Skin epidermis (tissue), 12 donors: ENCODE measurements around the gene WDFY2.

Experiments
- H3K27ac ChIP-seq, 21 experiments: fragments of 200-600 bp; sonication (generic) in 11 of 21; one replicate each; pipeline ENCODE4 v1.5.0; 2020; ENCODE audit warnings: mild to moderate bottlenecking in 3 of 21, inconsistent platforms in 2 of 21, moderate library complexity in 2 of 21
- H3K4me3 ChIP-seq, 7 experiments: fragments of 200-600 bp; sonication (generic) in 2 of 7; one replicate each; pipeline ENCODE4 v1.5.0; 2020; ENCODE audit warnings: inconsistent platforms in 2 of 7, mild to moderate bottlenecking in 2 of 7, moderate library complexity in 1 of 7

WDFY2 gene

DNA sequence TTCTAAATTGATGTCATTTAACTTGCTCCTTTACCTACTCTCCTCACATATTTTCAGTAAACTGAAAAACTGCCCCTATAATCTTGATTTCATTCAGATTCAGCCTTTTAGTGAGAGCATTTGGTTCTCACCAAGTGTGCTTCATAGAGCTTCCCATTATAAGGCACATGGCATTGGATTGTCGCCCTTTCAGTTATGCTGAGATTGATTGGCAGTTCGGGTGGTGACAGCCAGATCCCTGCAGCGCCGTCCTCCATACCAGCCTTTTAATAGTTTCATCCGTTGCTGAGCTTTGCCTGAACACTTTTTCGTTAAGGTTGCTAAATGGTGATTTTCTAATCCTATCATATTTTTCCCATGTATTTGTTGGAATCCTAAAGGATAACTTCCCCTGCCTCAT, 139.3 kb downstream of the WDFY2 start:
- no peak overlapping the region for H3K27ac ChIP-seq
- no peak overlapping the region for H3K4me3 ChIP-seq

DNA sequence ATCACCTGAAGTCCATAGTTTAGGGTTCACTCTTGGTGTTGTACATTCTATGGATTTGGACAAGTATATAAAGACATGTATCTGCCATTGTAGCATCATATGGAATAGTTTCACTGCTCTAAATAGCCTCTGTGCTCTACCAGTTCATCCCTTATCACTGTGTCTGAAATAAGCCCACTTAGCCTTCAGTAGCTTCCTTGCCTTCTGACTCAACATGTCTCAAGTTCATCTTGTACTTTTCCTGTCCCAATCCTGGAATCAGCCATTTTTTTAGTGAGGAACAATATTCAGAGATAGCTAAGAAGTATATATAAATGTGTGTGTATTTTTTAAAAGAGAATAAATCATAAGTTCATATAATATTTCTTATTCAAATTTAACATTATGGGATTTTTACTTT, 140.5 kb downstream of the WDFY2 start:
- Histone ChIP-seq H3K27ac (no peak overlapping the region), H3K4me3 (no peak overlapping the region)

DNA sequence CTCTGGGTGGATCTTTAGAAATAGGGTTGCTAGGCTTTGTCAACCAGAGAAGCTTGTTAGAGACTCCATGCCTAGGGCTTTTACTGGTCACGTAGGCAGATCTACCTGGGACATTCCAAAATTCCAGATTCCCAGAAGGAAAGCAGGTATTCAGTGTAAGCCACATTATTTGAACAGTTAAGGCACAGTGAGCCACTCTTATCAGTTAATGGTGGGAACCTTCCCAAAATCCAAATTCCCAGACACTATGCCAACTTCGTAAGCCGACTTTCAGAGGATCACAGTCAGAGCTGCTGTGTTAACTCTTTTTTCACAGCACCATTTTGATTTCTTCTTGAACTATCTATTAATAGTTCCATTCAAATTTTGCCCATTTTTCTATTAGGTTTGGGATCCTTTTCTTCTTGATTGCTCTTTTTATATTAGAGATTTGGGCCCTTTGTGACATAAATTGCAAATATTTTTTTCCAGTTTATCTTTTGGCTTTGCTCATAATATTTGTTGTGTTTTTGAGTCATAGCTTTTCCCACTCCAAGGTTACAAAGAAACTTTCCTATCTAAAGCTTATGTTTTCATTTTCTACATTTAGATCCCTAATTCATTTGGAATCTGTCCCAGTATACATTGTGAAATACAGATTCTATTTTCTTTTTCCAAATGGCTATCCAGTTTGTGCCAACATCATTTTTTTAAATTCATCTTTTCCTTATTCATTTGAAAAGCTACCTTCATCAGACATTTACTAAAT, 142.4 kb downstream of the WDFY2 start:
- no peak overlapping the region for H3K4me3 ChIP-seq
- H3K27ac ChIP-seq, result peak overlapping the region in 5 of 21 experiments; percentile 16 to 69 (median 23)

DNA sequence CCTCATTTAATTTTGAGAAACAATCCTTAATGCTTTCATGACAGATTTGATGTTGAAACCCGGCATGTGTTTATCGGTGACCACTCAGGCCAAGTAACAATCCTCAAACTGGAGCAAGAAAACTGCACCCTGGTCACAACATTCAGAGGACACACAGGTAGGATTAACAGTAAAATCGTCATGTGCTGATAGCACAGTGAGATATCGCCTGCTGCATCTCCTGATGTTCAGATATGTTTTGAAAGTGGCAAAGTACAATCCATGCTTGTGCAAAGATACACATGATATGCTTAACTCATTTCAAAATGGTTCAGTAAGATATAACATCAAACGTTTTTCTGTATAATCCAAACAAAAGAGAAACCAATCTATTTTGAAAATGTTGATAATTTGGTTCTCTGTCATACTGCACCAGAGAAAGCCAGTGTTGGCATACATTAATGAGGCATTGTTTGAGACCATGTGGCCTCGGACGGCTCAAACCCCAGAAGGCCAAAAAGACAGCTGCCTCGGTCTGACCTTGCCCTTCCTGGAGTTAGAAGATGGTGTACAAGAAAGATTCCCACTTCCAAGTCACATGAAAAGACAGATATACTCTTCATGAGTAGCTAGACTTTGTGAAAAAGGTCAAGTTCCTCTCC, 143.5 kb downstream of the WDFY2 start:
- Histone ChIP-seq H3K27ac (peak overlapping the region in 1 of 21 experiments; percentile 9), H3K4me3 (no peak overlapping the region)

DNA sequence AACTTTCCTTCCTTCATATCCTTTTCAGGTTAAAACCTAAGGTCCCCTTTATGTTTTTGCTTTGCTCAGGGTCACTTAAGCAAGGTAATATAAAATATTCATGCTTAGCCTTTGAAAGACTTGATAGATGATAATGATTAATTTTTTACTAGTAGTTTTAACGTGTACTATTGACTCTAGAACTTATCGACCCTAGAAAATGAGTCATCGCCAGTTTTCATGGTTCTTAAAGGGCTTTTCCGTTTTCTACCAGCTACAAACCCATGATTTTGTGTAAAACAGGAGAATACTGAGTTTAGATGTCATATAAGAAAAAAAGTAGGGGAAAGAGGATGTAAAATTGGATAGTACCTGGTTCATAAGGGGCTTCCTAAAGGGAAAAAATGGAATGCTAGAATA, 144.0 kb downstream of the WDFY2 start:
- peak overlapping the region in 4 of 21 experiments; percentile 9 to 70 (median 47) for H3K27ac ChIP-seq
- no peak overlapping the region for H3K4me3 ChIP-seq

DNA sequence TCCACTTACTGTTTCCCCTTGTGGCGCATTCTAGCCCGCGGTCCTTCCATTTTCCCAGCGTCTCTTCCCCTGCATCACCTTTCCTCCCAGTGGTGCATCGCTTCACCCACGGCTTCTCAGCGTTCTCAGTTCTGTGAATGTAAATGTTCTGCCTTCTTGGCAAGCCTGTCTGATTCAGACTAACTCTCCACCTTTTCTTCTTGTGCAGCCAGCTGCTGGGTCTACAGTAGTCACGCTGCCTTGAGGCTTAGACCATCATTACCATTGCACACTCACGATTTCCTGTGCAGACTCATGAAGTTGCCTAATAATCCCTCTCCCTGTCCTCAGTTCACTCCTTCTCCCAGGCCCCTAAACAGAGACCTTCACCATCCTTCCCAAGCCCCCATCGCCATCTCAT, 144.7 kb downstream of the WDFY2 start:
- peak overlapping the region in 13 of 21 experiments; percentile 13 to 73 (median 45) for H3K27ac ChIP-seq
- H3K4me3 ChIP-seq, result no peak overlapping the region

DNA sequence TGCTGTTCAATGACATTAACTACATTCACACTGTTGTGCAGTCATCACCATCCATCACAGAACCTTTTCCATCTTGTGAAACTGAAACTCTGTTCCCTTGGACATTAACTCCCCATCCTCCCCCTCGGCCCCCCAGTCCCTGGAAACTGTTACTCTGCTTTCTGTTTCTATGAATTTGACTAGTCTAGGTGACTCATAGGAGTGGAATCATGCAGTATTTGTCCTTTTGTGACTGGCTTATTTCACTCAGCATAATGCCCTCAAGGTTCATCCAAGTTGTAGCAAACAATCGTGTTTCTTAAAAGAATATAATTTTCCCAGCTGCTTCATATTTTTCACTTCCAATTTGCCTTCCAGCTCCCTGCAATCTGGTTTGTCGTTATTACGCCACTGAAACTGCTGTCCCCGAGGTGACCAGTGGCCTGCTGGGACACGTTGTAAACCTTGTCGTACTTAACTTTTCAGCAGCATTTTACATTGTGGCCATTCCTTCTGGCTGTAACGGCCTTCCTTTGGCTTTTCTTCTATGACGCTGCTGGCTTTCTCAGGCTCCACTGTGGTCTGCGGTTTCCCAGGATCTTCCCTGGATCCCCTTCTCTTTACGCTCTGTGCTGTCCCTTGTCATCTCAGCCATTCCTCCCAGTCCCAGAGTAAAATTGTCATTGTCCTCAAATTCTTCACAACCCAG, 145.7 kb downstream of the WDFY2 start:
- H3K27ac ChIP-seq, result peak overlapping the region in 18 of 21 experiments; percentile 4 to 75 (median 66)
- H3K4me3 ChIP-seq, result no peak overlapping the region

DNA sequence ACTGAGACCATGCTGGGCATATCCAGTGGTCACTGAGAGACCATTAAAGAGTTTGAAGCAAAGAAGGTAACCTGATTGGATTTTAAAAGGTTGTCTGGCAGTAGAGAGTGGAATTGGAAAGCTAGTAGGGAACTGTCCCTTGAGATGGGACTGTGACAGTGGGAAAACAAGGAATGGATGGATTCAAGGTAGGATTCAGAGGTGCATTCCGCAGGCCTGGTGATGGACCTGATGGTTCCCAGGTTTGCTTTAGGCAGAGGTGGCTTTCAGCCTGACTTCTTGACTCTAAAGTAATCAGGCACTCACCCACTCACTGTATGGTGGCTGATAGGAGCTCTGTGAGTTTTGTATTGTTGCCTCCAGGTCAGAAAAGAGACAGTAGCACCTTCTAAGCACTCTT, 146.7 kb downstream of the WDFY2 start:
- Histone ChIP-seq H3K4me3 (no peak overlapping the region), H3K27ac (peak overlapping the region in 15 of 21 experiments; percentile 7 to 75 (median 66))

DNA sequence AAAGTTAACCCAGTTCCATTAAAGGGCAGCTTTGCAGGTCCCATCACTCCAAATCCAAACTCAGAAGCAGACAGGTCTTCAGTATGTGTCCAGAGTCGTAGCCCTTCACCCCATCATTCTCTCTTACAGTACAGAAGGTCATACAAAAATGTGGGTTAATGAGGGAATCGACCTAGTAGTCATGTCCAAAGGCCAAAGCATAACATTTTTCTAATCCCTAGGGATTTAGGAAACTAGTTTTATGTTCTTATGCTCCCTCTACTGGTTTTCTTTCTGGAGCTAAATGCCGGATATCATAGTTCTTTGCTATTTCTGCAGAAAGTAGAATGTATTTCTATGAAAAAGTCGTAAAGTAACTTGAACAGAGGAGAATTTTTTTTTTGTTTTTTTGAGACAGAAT, 147.5 kb downstream of the WDFY2 start:
- no peak overlapping the region for H3K4me3 ChIP-seq
- peak overlapping the region in 4 of 21 experiments; percentile 13 to 75 (median 58) for H3K27ac ChIP-seq

DNA sequence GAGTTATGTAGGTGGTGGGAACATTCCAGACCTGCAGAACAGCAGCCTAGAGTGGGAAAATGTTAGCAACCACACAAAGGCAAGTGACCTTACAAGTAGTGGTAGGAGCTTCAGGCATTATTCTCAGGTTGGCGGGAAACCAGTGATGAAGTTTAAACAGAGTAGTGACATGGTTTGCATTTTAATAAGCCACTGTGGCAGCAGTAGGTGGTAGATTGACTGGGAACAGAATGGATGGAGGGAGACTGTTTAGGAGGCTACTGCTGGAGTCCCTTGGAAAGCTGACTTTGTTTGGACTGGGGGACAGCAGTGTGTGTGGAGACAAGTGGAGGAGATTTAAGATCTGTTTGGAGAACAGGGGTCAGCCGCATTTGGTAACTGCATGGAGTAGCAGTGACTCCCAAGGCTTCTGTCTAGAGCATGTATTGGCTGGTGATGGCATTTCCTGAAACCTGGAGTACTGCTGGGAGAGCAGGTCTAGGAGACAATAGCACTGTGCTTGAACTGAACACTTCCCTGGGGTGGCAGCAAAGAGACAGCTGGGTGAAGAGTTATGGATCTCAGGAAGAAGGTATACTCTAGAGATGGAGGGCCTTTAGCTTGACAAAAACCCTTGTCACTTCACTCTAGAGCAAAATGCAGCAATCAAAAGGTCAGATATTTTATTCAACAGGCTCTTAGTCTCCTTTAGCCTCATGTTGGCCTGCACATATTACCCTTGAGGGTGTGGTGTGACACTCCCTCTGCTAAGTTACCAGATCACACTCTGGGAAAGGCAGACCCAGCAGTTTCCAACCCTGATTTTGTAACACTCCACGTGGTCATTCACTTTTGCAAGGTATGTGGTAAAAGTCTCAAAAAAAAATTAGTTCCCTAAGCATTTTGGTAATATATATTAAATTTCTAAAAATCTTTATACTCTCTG, 149.4 kb downstream of the WDFY2 start:
- Histone ChIP-seq H3K27ac (peak overlapping the region in 2 of 21 experiments; percentile 3 to 15), H3K4me3 (no peak overlapping the region)

DNA sequence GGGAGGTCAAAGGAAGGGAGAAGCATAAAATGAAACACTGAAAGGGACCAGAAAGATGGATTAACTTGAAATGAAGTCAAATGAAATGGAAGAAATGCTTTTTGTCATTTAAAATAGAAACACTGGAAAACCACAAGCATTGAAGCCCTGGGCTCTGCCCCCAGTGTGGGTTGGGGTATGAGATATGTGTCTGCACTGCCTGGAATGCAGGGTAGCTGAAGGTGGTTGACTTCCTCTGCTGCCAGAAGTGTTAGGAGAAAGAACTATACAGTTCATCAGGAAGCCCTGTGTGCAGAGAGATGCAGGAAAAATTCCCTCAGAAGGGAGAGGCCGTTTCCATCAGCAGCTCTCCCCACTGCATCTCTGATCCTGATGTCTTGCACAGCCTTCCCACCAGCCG, 150.5 kb downstream of the WDFY2 start:
- no peak overlapping the region for H3K4me3 ChIP-seq
- no peak overlapping the region for H3K27ac ChIP-seq

DNA sequence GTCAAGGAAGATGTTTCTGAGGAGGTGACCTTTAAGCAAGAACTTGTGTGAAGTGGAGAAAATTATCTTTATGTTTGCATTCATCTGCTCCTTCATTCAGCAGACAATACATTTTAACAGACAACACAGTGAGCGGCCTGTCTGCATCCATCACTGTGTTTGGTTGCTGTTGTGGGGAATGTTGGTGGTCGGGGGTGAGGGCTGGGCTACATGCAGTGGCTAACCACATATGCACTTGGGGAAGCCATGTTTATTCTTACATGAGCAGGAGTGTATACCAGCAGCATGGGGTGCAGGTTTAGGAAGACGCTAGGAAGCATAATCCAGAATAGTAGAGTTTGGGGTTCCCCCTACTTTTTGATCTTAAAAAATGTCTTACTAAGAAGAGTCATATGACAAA, 153.3 kb downstream of the WDFY2 start:
- Histone ChIP-seq H3K4me3 (no peak overlapping the region), H3K27ac (no peak overlapping the region)

DNA sequence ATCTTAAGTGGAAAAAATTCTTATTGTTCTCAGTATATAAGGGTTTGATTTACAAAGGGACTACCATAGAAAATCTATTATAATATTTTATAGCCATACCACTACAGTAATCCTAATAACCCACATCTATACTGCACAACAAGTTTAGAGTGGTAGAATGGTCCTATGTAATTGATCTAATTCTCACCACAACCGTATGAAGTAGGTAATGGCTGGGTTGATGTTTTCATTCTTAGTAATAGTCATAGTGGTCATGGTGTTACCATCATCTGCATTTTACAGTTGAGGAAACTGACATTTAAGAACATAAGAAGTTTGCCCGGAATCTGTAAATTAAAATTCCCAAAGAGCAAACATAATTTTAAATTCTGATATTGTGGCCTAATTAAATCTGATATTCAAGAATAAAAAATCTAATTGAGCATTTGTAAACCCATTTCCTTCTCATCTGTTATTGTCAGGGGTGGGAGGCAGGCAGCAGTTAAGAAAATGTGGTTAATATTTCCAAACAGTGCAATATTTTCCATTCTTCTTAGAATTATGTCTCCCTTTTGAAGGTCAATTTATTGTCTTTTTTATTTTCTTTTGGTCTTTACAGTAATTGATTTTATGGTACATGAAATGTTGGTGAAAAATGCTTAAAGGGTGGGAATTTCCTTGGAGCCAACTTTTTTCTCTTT, 154.1 kb downstream of the WDFY2 start:
- peak overlapping the region in 4 of 21 experiments; percentile 37 to 69 (median 42) for H3K27ac ChIP-seq
- no peak overlapping the region for H3K4me3 ChIP-seq

DNA sequence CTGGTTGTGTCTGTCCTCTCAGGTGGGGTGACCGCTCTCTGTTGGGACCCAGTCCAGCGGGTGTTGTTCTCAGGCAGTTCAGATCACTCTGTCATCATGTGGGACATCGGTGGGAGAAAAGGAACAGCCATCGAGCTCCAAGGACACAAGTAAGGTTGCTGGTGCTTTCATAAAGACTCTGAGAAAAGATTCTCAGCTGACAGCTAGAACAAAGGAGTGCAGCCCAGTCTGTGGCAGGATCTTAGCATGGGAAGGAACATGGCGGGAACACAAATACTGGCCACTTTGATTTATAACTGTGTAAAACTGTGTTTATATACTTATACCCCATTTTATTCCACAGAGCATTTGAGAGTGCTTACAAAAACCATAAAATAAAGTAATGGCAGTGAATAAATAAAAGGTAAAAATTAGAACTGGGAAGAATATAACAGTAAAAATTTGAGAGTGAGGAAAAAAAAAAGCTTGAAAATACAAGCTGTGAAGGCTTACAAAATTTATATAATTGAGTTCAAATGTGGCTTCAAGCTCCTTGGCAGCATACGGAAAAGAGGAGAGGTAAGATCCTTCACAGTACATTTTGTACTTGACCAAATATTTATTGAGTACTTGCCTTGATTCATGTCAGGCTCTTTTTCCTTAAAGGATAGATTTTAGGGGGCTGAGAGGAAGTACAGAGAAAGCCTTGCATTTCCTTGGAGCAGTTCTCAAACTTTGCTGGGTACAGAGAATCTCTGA, 154.9 kb downstream of the WDFY2 start:
- H3K4me3 ChIP-seq, result no peak overlapping the region
- H3K27ac ChIP-seq, result peak overlapping the region in 16 of 21 experiments; percentile 11 to 71 (median 44)

DNA sequence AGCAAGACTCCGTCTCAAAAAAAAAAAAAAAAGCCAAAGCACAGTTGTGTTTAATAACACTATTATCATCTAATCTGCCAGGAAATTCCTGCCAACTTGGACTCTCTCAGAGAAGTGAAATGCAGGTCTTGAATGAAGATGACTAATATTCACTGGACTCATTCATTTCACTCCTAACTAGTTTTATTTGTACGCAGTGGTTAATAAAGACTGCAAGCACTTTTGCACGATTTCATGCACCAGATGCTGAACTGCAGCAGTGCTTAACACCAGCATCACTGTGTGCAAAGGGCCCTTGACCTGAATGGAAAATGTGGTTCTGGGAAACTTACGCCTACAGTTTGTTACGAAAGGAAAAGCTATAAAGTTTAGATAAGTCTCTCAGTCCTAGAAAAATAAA, 156.4 kb downstream of the WDFY2 start:
- H3K27ac ChIP-seq, result peak overlapping the region in 9 of 21 experiments; percentile 20 to 74 (median 56)

DNA sequence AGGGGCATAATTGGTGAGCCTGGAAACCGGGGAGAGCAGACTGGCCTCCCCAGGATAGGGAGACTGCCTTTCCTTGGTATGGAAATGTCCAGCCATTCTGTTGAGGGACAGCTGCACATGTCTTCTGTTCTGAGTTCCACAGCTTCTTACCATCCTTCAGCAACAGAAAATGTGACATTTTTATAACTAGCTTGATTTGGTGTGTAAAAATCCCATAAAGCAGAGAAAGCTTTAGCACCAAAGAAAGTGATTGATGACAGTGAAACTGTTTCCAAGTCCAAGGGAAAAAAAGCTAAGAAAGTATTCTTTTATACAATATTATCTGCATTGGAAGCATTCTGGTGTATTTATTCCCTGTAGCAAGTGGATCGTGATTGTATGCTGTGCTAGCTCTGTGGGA, 157.8 kb downstream of the WDFY2 start:
- no peak overlapping the region for H3K4me3 ChIP-seq
- H3K27ac ChIP-seq, result peak overlapping the region in 2 of 21 experiments; percentile 10 to 30

More for the DNA sequence above, 156.4 kb downstream of the WDFY2 start:
- H3K4me3 ChIP-seq, result no peak overlapping the region

DNA sequence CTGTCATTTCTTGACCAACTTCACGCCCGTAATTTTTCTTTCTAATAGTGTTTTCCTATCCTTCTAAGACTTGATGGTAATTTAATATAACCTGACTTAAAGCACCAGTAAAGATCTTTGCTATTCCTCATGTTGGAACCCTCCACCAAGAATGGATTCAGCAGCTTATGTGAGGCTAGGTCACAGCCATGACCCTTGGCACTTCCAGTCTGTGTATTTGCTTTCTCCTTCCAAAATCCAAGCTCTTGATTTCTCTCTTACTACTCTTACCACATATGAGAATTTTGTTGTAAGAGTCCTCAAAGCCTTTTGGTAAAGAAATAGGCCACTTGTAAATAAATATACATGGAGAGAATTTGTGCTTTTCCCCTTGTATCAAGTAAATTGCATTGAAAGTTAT, 158.3 kb downstream of the WDFY2 start:
- no peak overlapping the region for H3K27ac ChIP-seq
- no peak overlapping the region for H3K4me3 ChIP-seq

DNA sequence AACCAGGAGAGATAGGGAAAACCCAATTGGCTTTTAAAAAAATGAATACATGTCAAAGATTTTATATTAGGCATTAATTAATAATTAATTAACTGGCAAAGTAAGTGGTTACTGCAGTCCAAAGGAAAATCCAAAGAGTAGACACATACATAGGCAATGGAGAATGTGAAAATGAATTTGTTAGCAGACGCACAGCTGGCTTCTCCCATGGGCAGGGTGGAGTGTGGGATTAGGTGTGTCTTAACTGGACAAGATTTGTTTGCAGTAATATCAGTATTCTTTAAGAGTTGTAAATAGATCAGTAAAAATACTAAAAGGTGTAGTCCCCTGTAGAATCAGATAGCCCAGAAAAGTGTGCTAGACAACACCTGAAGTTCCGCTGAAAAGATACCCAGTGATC, 161.0 kb downstream of the WDFY2 start:
- no peak overlapping the region for H3K4me3 ChIP-seq
- H3K27ac ChIP-seq, result no peak overlapping the region
